Measurements from ENCODE around the gene CAV1.
"Not testable (repeated sequence)": the region's sequence is repeated elsewhere in the genome, so short reads cannot be mapped to it uniquely, and the experiment has no call there.

The CAV1 gene

GRCh38 chr7:116579322-116579721, 54.5 kb downstream of the CAV1 start:
- in situ Hi-C loops (cut with MboI; ENCODE audit: low sequenced_read_pairs) = no loop called here

GRCh38 chr7:116579835-116580234, 55.0 kb downstream of the CAV1 start:
- in situ Hi-C loops (cut with MboI; ENCODE audit: low sequenced_read_pairs) = no loop called here

GRCh38 chr7:116582164-116582732, 57.4 kb downstream of the CAV1 start:
- in situ Hi-C loops (cut with MboI; ENCODE audit: low sequenced_read_pairs) = no loop called here

- in situ Hi-C loops (cut with MboI; ENCODE audit: low sequenced_read_pairs) = no loop called here
Observed at GRCh38 chr7:116582806-116583444, 58.1 kb downstream of the CAV1 start.

GRCh38 chr7:116583653-116584052, 58.8 kb downstream of the CAV1 start:
- in situ Hi-C loops (cut with MboI; ENCODE audit: low sequenced_read_pairs) = no loop called here

GRCh38 chr7:116584721-116585120, 59.9 kb downstream of the CAV1 start:
- in situ Hi-C loops (cut with MboI; ENCODE audit: low sequenced_read_pairs) = no loop called here

GRCh38 chr7:116585392-116585791, 60.6 kb downstream of the CAV1 start:
- in situ Hi-C loops (cut with MboI; ENCODE audit: low sequenced_read_pairs) = no loop called here

- in situ Hi-C loops (cut with MboI; ENCODE audit: low sequenced_read_pairs) = no loop called here
Observed at GRCh38 chr7:116585967-116586366, 61.1 kb downstream of the CAV1 start.

- in situ Hi-C loops (cut with MboI; ENCODE audit: low sequenced_read_pairs) = not testable (repeated sequence)
Observed at GRCh38 chr7:116587200-116587599, 62.4 kb downstream of the CAV1 start.

GRCh38 chr7:116588225-116588624, 63.4 kb downstream of the CAV1 start:
- in situ Hi-C loops (cut with MboI; ENCODE audit: low sequenced_read_pairs) = no loop called here

- in situ Hi-C loops (cut with MboI; ENCODE audit: low sequenced_read_pairs) = no loop called here
Observed at GRCh38 chr7:116588641-116589594, 64.1 kb downstream of the CAV1 start.

GRCh38 chr7:116591202-116592040, 66.6 kb downstream of the CAV1 start:
- in situ Hi-C loops (cut with MboI; ENCODE audit: low sequenced_read_pairs) = no loop called here

- in situ Hi-C loops (cut with MboI; ENCODE audit: low sequenced_read_pairs) = no loop called here
Observed at GRCh38 chr7:116592041-116592355, 67.2 kb downstream of the CAV1 start.

GRCh38 chr7:116592445-116592844, 67.6 kb downstream of the CAV1 start:
- in situ Hi-C loops (cut with MboI; ENCODE audit: low sequenced_read_pairs) = no loop called here

- in situ Hi-C loops (cut with MboI; ENCODE audit: low sequenced_read_pairs) = no loop called here
Observed at GRCh38 chr7:116593359-116594075, 68.7 kb downstream of the CAV1 start.

- in situ Hi-C loops (cut with MboI; ENCODE audit: low sequenced_read_pairs) = no loop called here
Observed at GRCh38 chr7:116595063-116595462, 70.2 kb downstream of the CAV1 start.

GRCh38 chr7:116597384-116597783, 72.5 kb downstream of the CAV1 start:
- in situ Hi-C loops (cut with MboI; ENCODE audit: low sequenced_read_pairs) = no loop called here

GRCh38 chr7:116598278-116598677, 73.4 kb downstream of the CAV1 start:
- in situ Hi-C loops (cut with MboI; ENCODE audit: low sequenced_read_pairs) = no loop called here

GRCh38 chr7:116598861-116599260, 74.0 kb downstream of the CAV1 start:
- in situ Hi-C loops (cut with MboI; ENCODE audit: low sequenced_read_pairs) = no loop called here

GRCh38 chr7:116601426-116601825, 76.6 kb downstream of the CAV1 start:
- in situ Hi-C loops (cut with MboI; ENCODE audit: low sequenced_read_pairs) = no loop called here
